ENCODE results near the gene DSP. TPM values are rescaled to one million over a fixed set of nuclear protein-coding genes. Genes with fewer than 3 reads are reported as not detected.

Gene DSP
- total and polyA plus RNA-seq, 2 of the 13 experiments (the other 11 are each of a cell fraction or from before 2014, with no cell fraction given) = 89.8 to 117 TPM

GRCh38 chr6:7547315-7547714, 5.8 kb downstream of the DSP start (continued):
- TF ChIP-seq ZNF18 (CRISPR knock-in tag; IDR thresholded peaks at IDR 0.05; ENCODE audit: insufficient replicate concordance) = peak; percentile 45
- TF ChIP-seq FOXP1 (IDR thresholded peaks at IDR 0.05) = no peak
- TF ChIP-seq FOXP1 (CRISPR knock-in tag; IDR thresholded peaks at IDR 0.05) = 0 out of 2 replicates have a peak, but pooled peaks have one; percentile 15

- H3K9ac ChIP-seq (ENCODE audit: insufficient read depth, low read depth, low read length) = peak overlapping the region; percentile 54
- peak overlapping the region in 2 of 3 experiments; percentile 36 to 49; a peak in 1 of 6 replicates for H3K4me3 ChIP-seq (replicated peaks in 1 of 3; ENCODE audit: insufficient read depth in 1 of 3, low read depth in 2 of 3, low read length in 3 of 3)
- H3K36me3 ChIP-seq (replicated peaks in 1 of 2; ENCODE audit: control insufficient read depth in 1 of 2, insufficient read depth in 2 of 2, low read length in 2 of 2) = peaks cover 7 to 34% of the 10 kb centered on the region in 2 experiments
- H3K9me3 ChIP-seq (ENCODE audit: low read length) = no peaks in the 10 kb centered on the region
- ATAC-seq (no peak), FAIRE-seq (peak; percentile 40), DNase-seq (ENCODE audit: low spot score) (peak; percentile 88)
- ChIA-PET CTCF (ENCODE audit: low intra/inter-chr PET ratio, low total read pairs) (no interaction called here), POLR2A (interaction anchor here (3.2 to 6.9 kb wide), 2 partner anchors 10 kb away, joined by 15 to 132 read pairs; partner anchors contain the start of gene DSP)
- H3K4me2 ChIP-seq (ENCODE audit: low read depth, low read length) = peak overlapping the region; percentile 97
- intact Hi-C loops (cut with micrococcal nuclease; ENCODE audit: unreplicated experiment) = no loop called here
- H2AFZ ChIP-seq (ENCODE audit: low read length) = no peak overlapping the region
- peak overlapping the region; percentile 90 for H3K27ac ChIP-seq (ENCODE audit: extremely low read length, insufficient read depth, low read length)
- 2% methylated on average over 2 of the region's 2 CpGs for WGBS (ENCODE audit: low lambda C conversion rate)
- H3K79me2 ChIP-seq (ENCODE audit: insufficient read depth, low read length) = peaks cover 85% of the 10 kb centered on the region
- no peaks in the 10 kb centered on the region for H3K27me3 ChIP-seq (ENCODE audit: control insufficient read depth in 1 of 2, insufficient read depth in 2 of 2, low read length in 2 of 2)
- no TSS peak for BruUV-seq (replicated peaks)
- in situ Hi-C loops (cut with HindIII; ENCODE audit: extremely low pct_ligation_motif_present, low pct_unique_long_range_greater_than_20kb) = no loop called here
- H4K20me1 ChIP-seq (ENCODE audit: insufficient read depth, low read length) = peaks cover 10% of the 10 kb centered on the region; the same call in 1 of the 2 replicates
- H3K4me1 ChIP-seq (ENCODE audit: insufficient read depth, low read length) = peaks cover 100% of the 10 kb centered on the region
- no peak for TF ChIP-seq ARID4A (CRISPR knock-in tag; IDR thresholded peaks at IDR 0.05; ENCODE audit: borderline replicate concordance)
- no peak; the same call in 1 of the 2 replicates for TF ChIP-seq JUNB (CRISPR knock-in tag; IDR thresholded peaks at IDR 0.05; ENCODE audit: borderline replicate concordance)
- TF ChIP-seq KAT7 (CRISPR knock-in tag; IDR thresholded peaks at IDR 0.05; ENCODE audit: borderline replicate concordance) = no peak
- peak; percentile 81; the same call in 1 of the 2 replicates for TF ChIP-seq HMG20A (CRISPR knock-in tag; IDR thresholded peaks at IDR 0.05; ENCODE audit: borderline replicate concordance)
- no peak for TF ChIP-seq ZUFSP (CRISPR knock-in tag; IDR thresholded peaks at IDR 0.05; ENCODE audit: borderline replicate concordance)
- no peak for TF ChIP-seq IRF2 (CRISPR knock-in tag; IDR thresholded peaks at IDR 0.05)
- TF ChIP-seq NFKB2 (CRISPR knock-in tag; IDR thresholded peaks at IDR 0.05; ENCODE audit: borderline replicate concordance) = no peak
- no peak for TF ChIP-seq ARHGAP35 (CRISPR knock-in tag; IDR thresholded peaks at IDR 0.05; ENCODE audit: borderline replicate concordance)
- no peak for TF ChIP-seq XBP1 (CRISPR knock-in tag; IDR thresholded peaks at IDR 0.05)
- TF ChIP-seq ZNF205 (CRISPR knock-in tag; IDR thresholded peaks at IDR 0.05) = peak; percentile 65; the same call in 1 of the 2 replicates
- TF ChIP-seq KLF6 (CRISPR knock-in tag; IDR thresholded peaks at IDR 0.05) = no peak
- TF ChIP-seq PPARG (CRISPR knock-in tag; conservative IDR thresholded peaks at IDR 0.05) = peak; percentile 81
Measured at GRCh38 chr6:7550433-7550801, 8.9 kb downstream of the DSP start.
